K562 (cell line): ENCODE measurements around the gene TACC3. TPM values are rescaled to one million over a fixed set of nuclear protein-coding genes. Genes with fewer than 3 reads are reported as not detected.

Source experiments
- E4F1 ChIP-seq: fragments of 250-450 bp; sonication (Bioruptor Pico); IDR thresholded peaks from 2 replicates; pipeline ENCODE4 v1.5.0; 2021; ENCODE audit warnings: mild to moderate bottlenecking, borderline replicate concordance
- FOS ChIP-seq: IDR thresholded peaks from 3 replicates; pipeline ENCODE4 v1.6.1; 2011; ENCODE audit not compliant: insufficient read length; ENCODE audit errors: extremely low read depth
- JUND ChIP-seq, 2 experiments: IDR thresholded peaks; 2 replicates in 1 of 2; 3 replicates in 1 of 2; pipeline ENCODE4 v1.6.1; 2011; ENCODE audit warnings: borderline replicate concordance in 2 of 2, low read depth in 2 of 2, low read length in 2 of 2, improper control_type of control experiment in 1 of 2, missing biosample characterization in 1 of 2, missing genetic modification characterization in 1 of 2, missing genetic modification reagents in 1 of 2
- NFATC3 ChIP-seq: fragments of 450-650 bp; IDR thresholded peaks from 2 replicates; pipeline ENCODE4 v1.6.1; 2017; ENCODE audit warnings: mild to moderate bottlenecking
- RBM15 ChIP-seq: fragments of 200-400 bp; formaldehyde crosslinking; IDR thresholded peaks from 2 replicates; pipeline ENCODE4 v1.6.1; 2018; ENCODE audit warnings: mild to moderate bottlenecking, low read length, moderate library complexity; ENCODE audit not compliant: insufficient read depth
- RFX5 ChIP-seq: IDR thresholded peaks from 2 replicates; pipeline ENCODE4 v1.6.1; 2011; ENCODE audit warnings: low read depth, mild to moderate bottlenecking, improper control_type of control experiment, low read length
- SRSF9 ChIP-seq: fragments of 200-400 bp; formaldehyde crosslinking; IDR thresholded peaks from 2 replicates; pipeline ENCODE4 v1.6.1; 2017; ENCODE audit warnings: low read depth, low read length, borderline replicate concordance
- ZNF644 ChIP-seq: fragments of 200-800 bp; sonication (Bioruptor generic); IDR thresholded peaks from 2 replicates; pipeline ENCODE4 v1.6.1; 2016; ENCODE audit warnings: low read depth, missing genetic modification characterization, missing compliant biosample characterization
- ZNF696 ChIP-seq: fragments of 250-450 bp; sonication (Bioruptor Pico); conservative IDR thresholded peaks from 2 replicates; pipeline ENCODE4 v1.4.0; 2020; ENCODE audit warnings: mild to moderate bottlenecking, moderate library complexity
- polyA plus RNA-seq, 8 experiments: library from polyadenylated mRNA; depleted of rRNA in 4 of 8; stranded (reverse) in 5 of 8; unstranded in 3 of 8; fragments of >200 nt; fragmentation: Nextera tagmentation in 2 of 8; fragmentation: Illumina TruSeq in 1 of 8; extraction: Ambion mirVana in 2 of 8; extraction: Trizol in 1 of 8; gene quantifications; 2 replicates each; pipeline versions ENCODE4 v1.2.1 to v1.2.3, GENCODE V29; 2011 to 2014; ENCODE audit warnings: inconsistent platforms in 1 of 8, missing spikeins in 1 of 8
- total RNA-seq, 7 experiments: library from RNA; depleted of rRNA in 6 of 7; stranded (reverse); fragments of >200 nt in 6 of 7; fragmentation: Illumina TruSeq in 2 of 7; extraction: Trizol in 2 of 7; gene quantifications; 2 replicates each; pipeline versions ENCODE4 v1.2.1 to v1.2.3, GENCODE V29; 2011 to 2021; ENCODE audit warnings: low replicate concordance in 1 of 7
- TF ChIP-seq, protein P1 (sequence below), 2 experiments: fragments of 450-650 bp in 1 of 2; sonication (generic) in 1 of 2; formaldehyde crosslinking in 1 of 2; IDR thresholded peaks in 1 of 2; conservative IDR thresholded peaks in 1 of 2; 2 replicates each; pipeline versions ENCODE4 v1.6.1 to v1.8.1; 2016 to 2023; ENCODE audit warnings: mild to moderate bottlenecking in 2 of 2, moderate library complexity in 2 of 2, inconsistent platforms in 1 of 2, missing genetic modification reagents in 1 of 2
- TF ChIP-seq, protein P2 (sequence below): fragments of 200-800 bp; sonication (Bioruptor generic); IDR thresholded peaks from 2 replicates; pipeline ENCODE4 v1.6.1; 2016; ENCODE audit warnings: missing genetic modification characterization, missing compliant biosample characterization

Gene TACC3
- total and polyA plus RNA-seq, 9 of the 15 experiments (the other 6 are each of a cell fraction or from before 2014, with no cell fraction given), result 1.9 to 122 (median 55.6) TPM

DNA sequence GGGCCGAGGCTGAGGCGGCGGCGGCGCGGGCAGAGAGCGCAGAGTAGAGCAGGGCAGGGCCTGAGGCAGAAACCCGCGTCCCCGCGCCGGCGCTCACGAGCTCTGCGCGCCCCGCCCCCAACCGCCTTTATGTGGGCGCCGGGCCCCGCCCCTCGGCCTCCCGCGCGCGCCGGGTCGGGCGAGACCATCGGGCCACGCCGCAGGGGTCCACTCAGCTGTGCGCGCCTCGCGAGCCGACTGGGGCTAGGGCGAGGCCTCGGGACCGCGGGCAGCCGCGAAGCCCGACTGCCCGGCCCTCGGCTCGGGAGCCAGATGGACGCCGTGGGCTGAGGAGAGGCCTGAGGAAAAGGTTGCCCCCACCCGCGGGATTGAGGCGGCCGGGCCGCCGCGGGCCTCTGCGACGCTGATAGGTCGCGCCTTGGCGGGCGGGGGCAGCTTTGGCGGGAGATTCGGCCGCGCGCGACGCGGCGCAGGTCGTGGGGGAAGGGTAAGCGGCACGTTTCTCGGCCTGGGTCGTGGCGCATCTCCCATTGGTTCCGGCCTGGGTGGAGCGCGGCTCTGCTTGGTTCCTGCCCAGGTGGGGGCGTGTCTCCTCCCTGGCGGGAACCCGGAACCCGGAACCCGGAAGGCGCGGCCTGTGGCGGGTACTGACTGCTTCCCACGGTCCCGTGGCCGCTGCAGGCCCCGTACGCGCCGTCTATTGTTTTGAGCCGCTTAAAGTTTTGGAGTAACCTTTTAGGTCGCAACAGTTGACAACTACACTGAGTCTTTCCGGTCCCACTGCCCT is 8.9 kb upstream of the TACC3 start, which contains the start of gene SLBP (continued):
- no peak for TF ChIP-seq E4F1 (CRISPR knock-in tag)
- TF ChIP-seq NFATC3, result no peak
- TF ChIP-seq, protein P1, sequence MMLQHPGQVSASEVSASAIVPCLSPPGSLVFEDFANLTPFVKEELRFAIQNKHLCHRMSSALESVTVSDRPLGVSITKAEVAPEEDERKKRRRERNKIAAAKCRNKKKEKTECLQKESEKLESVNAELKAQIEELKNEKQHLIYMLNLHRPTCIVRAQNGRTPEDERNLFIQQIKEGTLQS (IDR thresholded peaks at IDR 0.05), result no peak; the same call in 1 of the 2 replicates
- TF ChIP-seq, protein P1 (CRISPR knock-in tag; conservative IDR thresholded peaks at IDR 0.05), result peak; percentile 79
- TF ChIP-seq RFX5, result no peak
- TF ChIP-seq RBM15, result no peak
- TF ChIP-seq ZNF644 (tag), result peak; percentile 74; the same call in 1 of the 2 replicates
- TF ChIP-seq FOS, result peak; percentile 39
- TF ChIP-seq, protein P2, sequence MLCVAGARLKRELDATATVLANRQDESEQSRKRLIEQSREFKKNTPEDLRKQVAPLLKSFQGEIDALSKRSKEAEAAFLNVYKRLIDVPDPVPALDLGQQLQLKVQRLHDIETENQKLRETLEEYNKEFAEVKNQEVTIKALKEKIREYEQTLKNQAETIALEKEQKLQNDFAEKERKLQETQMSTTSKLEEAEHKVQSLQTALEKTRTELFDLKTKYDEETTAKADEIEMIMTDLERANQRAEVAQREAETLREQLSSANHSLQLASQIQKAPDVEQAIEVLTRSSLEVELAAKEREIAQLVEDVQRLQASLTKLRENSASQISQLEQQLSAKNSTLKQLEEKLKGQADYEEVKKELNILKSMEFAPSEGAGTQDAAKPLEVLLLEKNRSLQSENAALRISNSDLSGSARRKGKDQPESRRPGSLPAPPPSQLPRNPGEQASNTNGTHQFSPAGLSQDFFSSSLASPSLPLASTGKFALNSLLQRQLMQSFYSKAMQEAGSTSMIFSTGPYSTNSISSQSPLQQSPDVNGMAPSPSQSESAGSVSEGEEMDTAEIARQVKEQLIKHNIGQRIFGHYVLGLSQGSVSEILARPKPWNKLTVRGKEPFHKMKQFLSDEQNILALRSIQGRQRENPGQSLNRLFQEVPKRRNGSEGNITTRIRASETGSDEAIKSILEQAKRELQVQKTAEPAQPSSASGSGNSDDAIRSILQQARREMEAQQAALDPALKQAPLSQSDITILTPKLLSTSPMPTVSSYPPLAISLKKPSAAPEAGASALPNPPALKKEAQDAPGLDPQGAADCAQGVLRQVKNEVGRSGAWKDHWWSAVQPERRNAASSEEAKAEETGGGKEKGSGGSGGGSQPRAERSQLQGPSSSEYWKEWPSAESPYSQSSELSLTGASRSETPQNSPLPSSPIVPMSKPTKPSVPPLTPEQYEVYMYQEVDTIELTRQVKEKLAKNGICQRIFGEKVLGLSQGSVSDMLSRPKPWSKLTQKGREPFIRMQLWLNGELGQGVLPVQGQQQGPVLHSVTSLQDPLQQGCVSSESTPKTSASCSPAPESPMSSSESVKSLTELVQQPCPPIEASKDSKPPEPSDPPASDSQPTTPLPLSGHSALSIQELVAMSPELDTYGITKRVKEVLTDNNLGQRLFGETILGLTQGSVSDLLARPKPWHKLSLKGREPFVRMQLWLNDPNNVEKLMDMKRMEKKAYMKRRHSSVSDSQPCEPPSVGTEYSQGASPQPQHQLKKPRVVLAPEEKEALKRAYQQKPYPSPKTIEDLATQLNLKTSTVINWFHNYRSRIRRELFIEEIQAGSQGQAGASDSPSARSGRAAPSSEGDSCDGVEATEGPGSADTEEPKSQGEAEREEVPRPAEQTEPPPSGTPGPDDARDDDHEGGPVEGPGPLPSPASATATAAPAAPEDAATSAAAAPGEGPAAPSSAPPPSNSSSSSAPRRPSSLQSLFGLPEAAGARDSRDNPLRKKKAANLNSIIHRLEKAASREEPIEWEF (CRISPR knock-in tag), result no peak
- no peak for TF ChIP-seq SRSF9
- TF ChIP-seq ZNF696 (CRISPR knock-in tag), result no peak
- peak; percentile 91 for TF ChIP-seq JUND (IDR thresholded peaks at IDR 0.05; ENCODE audit: borderline replicate concordance, low read depth, low read length)
- TF ChIP-seq JUND (tag; IDR thresholded peaks at IDR 0.05; ENCODE audit: borderline replicate concordance, low read depth, low read length), result peak; percentile 41; the same call in 1 of the 3 replicates
